GM21381 (cell line): ENCODE results near the gene YTHDC1.
A peak's percentile ranks its signal among the peaks of the same experiment; 100 is the strongest.

Source experiments
- ATAC-seq: cut with Tn5 transposase; IDR thresholded peaks from one replicate; pipeline ENCODE4 v1.9.1; 2021; ENCODE audit warnings: mild to moderate bottlenecking, moderate library complexity; ENCODE audit not compliant: unreplicated experiment

YTHDC1 gene

DNA sequence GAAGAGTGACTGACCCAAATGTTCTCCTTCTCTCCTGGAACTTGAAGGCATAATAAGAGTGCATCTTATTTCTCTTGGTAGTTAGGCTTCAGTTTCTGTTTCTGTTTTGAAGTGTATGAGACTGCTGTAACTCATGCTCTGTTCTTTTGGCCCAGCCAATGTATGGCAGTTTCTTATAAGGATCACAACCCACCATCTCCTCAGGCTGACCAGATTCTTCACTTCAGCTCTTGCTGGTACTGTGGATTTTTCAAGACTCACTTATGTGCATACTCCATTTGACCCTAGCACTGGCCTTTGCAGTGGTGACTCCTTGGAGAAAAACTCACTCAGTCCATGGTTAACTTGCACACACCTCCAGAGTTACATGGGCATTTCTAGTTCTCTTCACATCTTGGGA, 9.6 kb upstream of the YTHDC1 start:
- peak; percentile 88 for ATAC-seq

DNA sequence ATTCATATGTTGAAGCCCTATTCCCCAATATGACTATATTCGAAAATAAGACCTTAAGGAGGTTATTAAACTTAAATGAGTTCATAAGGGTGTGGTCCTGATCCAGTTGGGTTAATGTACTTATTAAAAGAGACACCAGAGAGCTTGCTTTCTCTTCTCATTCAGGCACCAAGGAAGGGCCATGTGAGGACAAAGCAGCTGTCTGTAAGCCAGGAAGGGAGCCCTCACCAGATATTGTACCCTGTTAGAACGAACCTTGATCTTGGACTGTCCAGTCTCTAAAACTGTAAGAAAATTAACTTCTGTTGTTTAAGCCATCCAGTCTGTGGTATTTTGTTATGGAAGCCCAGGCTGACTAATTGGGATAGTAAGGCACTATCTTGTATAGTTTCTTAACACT, 9.1 kb upstream of the YTHDC1 start:
- ATAC-seq, result peak; percentile 7

DNA sequence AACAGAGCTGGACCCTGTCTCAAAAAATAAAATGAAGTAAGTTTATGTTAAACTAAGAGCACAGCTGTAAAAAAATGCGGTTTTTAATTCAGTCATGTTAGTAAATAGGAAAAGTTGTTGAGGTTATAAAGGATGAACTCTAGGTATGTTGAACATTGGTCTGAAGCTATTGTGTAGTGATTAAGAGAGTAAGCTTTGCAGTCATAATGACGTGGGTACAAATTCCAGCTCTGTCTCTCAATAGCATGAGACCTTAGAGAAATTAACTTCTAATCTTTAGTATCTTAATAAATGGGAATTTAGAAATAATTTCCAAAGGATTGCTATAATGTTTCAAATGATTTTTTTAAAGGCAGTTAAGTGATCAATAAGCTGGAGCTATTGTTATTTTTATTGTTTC, 2.9 kb upstream of the YTHDC1 start:
- ATAC-seq, result no peak

DNA sequence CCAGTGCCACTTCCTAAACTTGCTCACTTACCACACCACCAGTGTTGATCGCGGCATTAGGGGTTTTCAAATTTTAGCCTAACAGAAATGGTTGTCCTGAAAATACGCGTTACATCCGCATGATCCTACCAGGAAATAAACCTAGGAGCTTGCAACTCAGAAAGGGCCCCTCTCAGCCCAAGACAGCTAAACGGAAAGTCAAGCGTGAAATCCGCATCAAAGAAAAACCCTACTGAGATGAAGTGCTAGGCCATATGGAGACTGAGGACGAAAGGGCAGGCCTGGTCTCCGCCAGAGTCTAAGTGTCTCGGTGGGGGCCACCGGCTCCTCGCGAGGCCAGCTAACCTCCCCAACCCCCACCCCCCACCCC, 626 bp downstream of the YTHDC1 start:
- ATAC-seq, result peak; percentile 13

DNA sequence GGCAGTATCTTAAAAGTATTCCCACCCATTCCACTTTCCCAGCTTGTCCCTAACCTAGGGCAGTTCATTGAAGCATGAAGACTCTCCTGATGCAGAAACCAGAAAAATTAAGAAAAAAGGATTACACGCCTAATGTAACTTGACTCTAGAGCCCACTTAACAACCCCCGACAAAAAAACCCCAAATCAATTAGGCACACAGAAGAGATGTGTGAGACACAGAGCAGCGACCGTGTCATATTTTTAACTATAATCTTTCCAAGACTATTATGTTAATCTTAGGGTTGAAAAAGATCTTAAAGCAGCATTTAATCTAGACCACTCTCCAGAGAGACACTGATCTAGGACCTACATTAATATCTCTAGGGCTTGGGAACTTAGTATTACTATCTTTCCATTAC, 1.3 kb downstream of the YTHDC1 start:
- no peak for ATAC-seq

DNA sequence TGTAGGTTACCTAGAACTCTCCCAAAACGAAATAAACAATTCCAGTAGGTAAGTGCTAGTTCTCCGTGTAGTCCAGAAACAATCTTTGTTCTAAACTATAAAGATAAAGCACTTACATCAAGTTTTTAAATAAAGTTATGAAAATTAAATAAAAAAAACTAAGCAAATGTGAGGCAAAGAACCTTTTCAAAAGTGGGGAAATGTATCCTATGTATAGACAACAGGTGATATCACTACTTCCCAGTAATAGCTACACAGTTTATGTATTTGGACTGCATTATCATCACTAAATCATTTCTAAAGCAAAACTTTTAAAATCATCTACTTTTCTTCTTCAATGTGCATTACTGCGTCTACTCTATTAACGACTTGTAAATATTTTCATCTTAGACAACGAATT, 2.0 kb downstream of the YTHDC1 start:
- ATAC-seq, result no peak

DNA sequence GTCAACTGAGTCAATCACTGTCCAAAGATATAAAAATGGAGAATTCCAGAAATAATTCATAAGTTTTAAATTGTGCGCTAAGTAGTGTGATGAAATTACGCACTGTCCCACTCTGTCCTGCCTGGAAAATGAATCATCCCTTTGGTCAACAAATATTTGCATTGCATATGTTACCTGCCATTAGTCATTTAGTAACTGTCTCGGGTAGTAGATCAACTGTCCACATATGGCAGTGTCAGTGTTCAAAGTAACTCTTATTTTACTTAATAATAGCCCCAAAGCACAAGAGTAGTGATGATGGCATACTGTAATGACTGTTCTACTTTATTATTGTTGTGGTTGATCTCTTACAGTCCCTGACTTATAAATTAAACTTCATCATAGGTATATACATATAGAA, 3.4 kb downstream of the YTHDC1 start:
- no peak for ATAC-seq

DNA sequence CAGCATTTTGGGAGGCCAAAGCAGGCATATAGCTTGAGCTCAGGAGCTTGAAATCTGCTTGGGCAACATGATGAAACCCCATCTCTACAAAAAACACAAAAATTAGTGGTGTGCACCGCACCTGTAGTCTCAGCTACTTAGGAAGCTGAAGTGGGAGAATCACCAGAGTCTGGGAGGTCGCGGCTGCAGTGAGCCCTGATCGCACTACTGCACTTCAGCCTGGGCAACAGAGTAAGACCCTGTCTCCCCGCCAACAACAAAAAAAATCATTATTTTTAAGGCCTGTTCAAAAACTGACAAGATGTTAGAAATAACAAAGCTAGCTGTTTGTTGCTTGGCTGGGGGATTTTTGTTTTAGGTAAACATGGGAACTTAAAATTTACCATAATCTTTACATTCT, 5.1 kb downstream of the YTHDC1 start:
- ATAC-seq, result no peak

DNA sequence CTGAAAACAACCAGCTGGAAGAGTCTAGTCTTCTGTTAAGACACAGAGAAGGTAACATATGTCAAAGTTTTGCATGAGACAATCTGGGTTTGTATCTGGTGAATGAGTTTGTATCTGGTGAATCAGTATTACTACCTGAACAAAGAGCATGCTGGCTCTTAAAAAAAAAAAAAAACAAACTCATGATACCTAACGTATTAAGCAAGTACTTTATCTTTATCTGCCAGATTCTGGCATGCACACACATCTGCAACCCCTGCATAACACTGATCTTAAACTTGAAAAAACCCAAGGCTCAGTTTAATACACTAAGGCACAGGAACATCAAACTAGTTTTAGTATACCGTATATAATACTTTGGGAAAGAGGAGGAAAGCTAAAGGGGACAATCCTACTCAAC, 5.8 kb downstream of the YTHDC1 start:
- no peak for ATAC-seq

DNA sequence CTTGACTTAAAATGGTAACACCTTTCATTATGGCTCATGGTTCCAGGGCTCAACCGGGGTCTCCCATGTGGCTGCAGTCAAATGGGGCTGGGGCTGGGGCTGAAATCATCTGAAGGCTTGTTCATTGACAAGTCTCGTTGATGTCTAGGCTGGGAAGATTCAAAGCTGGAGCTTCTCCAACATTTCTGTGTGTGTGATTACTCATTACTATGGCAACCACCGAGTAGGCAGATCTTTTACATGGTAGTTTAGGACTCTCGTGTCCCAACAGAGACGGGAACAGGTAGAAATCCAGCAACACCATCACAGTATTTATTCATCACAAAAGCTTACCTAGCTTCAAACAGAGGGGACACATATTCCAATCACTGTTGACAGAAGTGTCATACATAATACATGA, 7.8 kb downstream of the YTHDC1 start:
- ATAC-seq, result no peak

DNA sequence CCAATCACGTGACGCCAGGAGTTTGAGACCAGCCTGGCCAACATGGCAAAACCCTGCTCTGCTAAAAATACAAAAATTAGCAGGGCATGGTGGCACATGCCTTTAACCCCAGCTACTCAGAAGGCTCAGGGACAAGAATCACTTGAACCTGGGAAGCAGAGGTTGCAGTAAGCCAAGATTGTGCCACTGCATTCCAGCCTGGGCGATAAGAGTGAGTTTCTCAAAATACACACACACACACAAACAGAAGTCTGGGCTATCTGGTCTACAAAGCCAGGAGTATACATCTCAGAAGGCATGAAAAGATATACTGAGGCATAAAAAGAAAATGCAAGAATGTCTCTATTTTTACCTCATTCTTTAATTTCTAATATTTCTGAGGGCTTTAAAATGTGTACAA, 11.3 kb downstream of the YTHDC1 start:
- ATAC-seq, result no peak

DNA sequence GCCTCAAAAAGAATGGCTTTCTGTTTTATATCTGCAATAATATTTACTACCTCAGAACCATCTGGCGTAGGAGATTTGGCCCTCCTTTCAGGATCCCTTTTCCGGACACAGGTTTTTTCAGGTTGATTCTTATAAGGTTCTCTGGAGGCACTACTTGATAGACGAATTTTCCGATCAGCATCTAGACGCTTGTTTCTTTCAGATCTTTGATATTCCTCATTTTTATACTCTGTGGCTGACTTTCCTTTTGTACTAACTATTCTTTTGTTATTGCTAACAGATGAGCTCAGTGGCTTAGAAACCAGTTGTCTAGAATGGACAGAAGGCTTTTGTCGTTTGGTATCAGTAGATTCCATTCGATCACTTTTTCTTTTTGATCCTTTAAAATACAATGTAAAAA, 12.4 kb downstream of the YTHDC1 start:
- no peak for ATAC-seq

DNA sequence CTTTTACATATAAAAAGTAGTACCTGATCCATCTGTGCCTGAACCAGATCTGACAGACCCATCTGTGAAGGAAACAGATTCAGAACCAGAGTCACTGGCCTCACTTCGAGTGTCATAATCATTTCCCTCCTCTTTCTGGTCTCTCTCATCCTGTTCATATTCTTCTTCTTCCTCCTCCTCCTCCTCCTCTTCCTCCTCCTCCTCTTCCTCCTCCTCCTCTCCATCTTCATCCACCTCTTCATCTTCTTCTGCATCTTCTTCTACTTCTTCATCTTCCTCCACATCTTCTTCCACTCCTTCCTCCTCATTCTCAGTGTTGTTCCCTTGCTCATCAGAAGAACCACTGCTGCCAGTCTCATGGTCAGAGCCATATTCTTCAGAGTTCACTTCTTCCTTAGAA, 12.9 kb downstream of the YTHDC1 start:
- no peak for ATAC-seq

DNA sequence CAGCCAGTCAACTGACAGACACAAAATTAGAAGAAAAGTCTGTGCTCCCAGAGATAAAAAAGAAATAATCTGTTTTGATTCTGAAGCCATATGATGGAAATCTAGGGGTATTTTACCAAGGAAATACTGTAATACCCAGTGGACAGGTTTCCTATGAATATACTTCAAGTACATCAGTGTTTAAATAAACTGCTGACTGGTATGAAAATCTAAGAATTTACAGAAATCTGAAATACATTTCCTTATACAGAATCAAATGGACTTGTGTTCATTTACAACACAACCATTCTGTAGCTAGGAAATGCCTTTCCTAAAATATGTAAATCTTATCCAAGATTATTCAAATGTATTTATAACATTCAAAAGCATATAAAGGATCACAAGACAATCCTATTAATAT, 13.4 kb downstream of the YTHDC1 start:
- no peak for ATAC-seq

DNA sequence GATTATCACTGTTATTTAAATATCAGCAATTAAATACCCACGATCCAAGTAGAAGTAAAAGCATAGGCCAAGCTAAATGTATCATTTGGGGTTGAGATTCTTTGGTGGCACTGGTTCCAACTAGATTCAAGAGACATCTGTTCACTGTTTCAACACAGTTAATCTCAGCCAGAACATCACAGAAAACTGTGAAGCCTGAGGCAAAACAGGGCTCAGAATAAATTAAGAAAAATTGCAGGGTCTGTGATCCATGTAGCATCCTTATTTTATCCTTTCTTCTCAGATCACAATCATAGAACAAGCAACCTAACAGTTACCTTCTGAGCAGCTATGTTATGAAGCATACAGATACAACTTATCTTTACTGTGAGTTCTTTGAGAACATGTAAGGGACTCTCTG, 23.7 kb downstream of the YTHDC1 start:
- no peak for ATAC-seq

DNA sequence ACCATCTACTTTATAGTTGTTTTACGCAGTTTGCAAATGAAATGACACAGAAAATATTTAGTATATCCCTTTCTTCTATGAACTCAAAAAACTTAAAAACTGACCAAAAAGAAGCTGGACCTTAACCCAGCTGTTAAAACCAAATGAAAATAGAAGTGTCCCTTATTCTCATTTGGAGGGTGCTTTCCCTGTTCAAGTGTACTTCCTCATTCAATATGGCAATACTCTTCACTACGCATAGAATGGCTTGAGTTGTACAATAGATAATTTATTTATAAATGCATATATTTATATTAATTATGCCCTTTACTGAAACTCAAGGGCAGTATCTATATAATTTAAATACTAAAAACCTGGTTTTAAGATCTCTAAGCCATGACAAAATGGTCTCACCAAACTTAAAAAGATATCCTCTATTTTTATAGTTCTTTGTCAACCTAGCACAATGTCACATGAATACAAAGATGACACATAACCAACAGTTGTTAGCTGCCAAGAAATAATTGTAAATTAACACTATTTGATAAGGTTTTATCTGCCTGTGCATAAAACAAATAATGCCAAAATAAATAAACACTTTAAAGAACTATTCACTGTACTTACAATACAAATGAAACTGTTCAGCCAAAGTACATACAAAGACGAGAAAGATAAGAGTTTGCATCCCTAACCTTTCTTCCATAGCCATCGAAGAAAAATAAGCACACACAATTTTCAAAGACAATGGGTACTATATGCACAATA, 25.2 kb downstream of the YTHDC1 start:
- peak; percentile 50 for ATAC-seq

DNA sequence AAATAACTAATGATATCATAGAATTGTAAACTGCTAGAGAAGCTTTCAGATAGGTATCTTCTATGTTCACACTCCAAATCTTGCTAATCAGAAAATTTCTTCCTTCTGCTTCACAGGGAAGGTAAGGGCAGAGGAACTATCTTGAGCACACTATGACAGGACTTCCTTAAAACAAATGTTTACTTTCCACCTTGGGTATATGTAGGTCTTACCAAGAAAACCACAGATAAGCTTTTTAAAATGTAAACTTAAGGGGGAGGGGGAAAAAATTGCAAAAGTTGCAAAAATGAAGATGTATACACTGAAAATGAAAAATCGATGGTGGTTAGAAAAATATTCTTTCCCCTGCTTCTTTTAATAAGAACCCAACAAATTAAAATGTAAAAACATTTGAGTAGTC, 30.9 kb downstream of the YTHDC1 start:
- no peak for ATAC-seq

DNA sequence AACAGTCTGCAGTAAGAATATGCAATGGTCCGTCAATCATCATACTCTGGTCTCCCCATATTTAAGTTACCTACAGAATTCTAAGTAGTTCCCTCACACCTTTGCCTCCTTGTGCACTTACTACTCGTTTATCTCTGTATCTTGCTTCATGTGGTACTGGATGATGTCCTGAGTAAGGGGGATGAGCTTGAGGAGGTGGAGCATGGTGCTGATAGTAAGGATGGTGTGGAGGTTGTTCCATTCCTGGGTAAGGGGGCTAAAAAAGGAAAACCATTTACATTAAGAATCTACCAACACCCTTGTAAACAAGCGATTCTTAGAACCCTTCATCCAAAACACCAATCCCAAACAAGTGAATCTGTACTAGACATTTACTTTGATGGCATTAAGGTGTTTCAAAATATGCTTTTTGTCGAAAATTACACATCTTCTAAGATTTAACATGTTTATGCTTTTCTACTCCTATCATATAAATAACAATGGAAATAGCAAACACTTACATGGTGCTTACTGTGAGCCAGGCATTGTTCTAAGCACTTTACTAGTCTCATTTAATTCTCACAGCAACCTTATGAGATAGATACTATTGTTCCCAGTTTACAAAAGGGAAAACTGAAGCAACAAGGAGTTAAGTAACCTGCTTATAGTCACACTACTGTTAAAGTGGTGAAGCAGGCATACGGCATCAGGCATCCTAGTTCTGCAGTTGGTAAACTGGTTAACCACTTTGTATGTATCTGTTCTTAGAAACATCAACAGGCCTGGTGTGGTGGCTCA, 33.5 kb downstream of the YTHDC1 start:
- ATAC-seq, result no peak

DNA sequence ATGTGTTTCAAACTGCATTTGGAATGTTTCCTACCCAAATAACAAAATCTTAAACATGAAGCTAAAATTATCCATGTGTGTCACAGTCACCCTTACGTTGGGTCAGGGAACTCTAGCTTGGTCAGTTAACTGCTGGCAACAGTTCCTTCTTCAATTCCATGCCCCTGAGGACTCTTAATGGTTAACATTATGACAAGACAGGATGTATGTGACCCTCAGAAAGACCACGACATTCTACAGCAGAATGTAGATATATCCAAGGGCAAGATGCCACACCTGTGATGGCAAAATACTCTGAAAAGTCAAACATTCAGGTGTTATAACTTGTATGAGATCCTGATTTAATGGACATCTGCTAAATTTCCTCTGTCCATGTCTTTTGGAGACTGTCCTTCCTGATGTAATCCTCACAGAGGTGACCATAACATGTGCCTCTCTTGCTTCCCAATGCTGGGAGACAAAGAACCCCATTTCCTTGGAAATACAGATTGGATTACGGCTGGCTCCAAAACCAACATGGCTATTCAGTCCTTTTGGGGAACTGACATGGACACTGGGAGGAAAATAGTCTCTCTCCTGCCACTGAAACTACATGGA, 39.1 kb downstream of the YTHDC1 start:
- no peak for ATAC-seq

DNA sequence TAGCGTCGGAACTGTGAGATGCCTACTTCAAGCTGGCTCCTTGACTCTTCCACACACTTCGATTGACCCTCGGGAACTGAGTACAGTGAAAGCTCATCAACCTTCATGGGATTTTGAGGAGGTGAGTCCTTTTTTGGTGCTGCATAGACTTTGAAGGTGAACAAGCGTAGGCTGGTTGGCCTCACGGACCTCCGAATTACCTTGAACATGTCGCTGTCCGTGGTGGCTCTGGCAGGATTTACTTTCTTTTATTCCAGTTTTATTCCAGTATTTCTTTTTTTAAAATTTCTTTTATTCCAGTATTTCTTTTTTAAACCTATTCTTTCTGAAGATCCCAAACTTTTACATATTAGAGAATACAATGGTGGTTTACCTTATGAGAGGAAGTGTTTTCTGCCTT, 45.2 kb downstream of the YTHDC1 start:
- ATAC-seq, result no peak

DNA sequence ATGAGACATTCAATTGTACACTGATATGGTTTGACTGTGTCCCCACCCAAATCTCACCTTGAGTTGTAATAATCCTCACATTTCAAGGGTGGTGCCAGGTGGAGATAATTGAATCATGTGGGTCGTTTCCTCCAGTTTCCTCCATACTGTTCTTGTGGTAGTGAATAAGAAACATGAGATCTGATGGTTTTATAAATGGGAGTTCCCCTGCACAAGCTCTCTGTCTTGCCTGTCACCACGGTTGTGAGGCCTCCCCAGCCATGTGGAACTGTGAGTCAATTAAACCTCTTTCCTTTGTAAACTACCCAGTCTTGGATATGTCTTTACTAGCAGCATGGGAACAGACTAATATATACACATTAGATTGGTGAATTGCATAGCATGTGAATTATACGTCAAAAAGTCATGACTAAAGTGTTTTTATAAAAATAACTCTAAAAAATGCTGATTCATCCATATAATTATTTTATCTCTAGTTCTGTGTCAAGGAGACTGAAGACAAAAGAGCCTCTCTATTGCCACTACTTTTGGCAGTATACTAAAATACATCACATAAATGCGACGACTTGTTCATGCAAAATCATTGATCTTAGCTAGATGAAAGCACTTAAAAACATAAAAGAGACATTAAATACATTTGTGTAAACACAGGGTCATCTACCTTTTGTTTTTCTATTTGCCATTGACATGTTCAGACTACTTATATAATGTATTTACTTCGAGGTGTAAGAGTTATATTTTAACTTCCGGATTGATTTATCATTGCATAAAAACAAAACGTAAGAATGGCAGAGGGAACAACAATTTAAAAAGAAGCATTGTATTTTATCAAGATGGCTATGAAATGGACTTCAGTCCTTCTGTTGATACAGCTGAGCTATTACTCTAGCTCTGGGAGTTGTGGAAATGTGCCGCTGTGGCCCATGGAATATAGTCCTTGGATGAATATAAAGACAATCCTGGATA, 50.1 kb downstream of the YTHDC1 start:
- ATAC-seq, result no peak
